WTC11 (cell line): ENCODE results near the gene PRSS23. TPM values are rescaled to one million over a fixed set of nuclear protein-coding genes. Genes with fewer than 3 reads are reported as not detected.

Experiments used
- ATAC-seq: fragments of 200-7000 bp; cut with Tn5 transposase; 2 replicates; pipeline ENCODE4 v1.10.0; 2021; ENCODE audit warnings: mild to moderate bottlenecking, moderate library complexity
- CTCF ChIA-PET: fragments of 300-600 bp; sonication (Branson Sonifier 250); formaldehyde crosslinking; loops from one replicate; lab custom pipeline; 2021; ENCODE audit warnings: antibody characterized with exemption; lab: Charles Lee
- POLR2A ChIA-PET: fragments of 350-600 bp; sonication (Branson Sonifier 250); formaldehyde crosslinking; loops from one replicate; lab custom pipeline; 2021; ENCODE audit warnings: antibody characterized with exemption; lab: Charles Lee
- DNase-seq: peaks from one replicate; pipeline ENCODE4 v3.0.0; 2021; ENCODE audit warnings: low spot score
- H3K27ac Mint-ChIP-seq: 2 replicates; pipeline ENCODE4 v1.8.0; 2021; ENCODE audit warnings: mixed read lengths
- H3K27me3 Mint-ChIP-seq: 2 replicates; pipeline ENCODE4 v1.8.0; 2021; ENCODE audit warnings: low read depth, mild to moderate bottlenecking, moderate library complexity, mixed read lengths
- H3K36me3 Mint-ChIP-seq: 2 replicates; pipeline ENCODE4 v1.8.0; 2021; ENCODE audit warnings: mixed read lengths
- H3K4me1 Mint-ChIP-seq: 2 replicates; pipeline ENCODE4 v1.8.0; 2022; ENCODE audit warnings: mixed read lengths
- H3K4me3 Mint-ChIP-seq: 2 replicates; pipeline ENCODE4 v1.8.0; 2021; ENCODE audit warnings: mild to moderate bottlenecking, moderate library complexity, mixed read lengths
- H3K9me3 Mint-ChIP-seq: 2 replicates; pipeline ENCODE4 v1.8.0; 2021; ENCODE audit warnings: mixed read lengths
- CBFB ChIP-seq: sonication (generic); formaldehyde crosslinking; IDR thresholded peaks from 2 replicates; pipeline ENCODE4 v1.8.1; 2022; ENCODE audit warnings: mild to moderate bottlenecking, low read depth, missing genetic modification reagents
- CDX4 ChIP-seq: fragments of 250-450 bp; sonication (Bioruptor Pico); IDR thresholded peaks from 2 replicates; pipeline ENCODE4 v1.9.0; 2021; ENCODE audit warnings: moderate library complexity, mild to moderate bottlenecking, inconsistent platforms, borderline replicate concordance
- GABPB1 ChIP-seq: sonication (generic); formaldehyde crosslinking; IDR thresholded peaks from 2 replicates; pipeline ENCODE4 v1.8.1; 2023; ENCODE audit warnings: mild to moderate bottlenecking, missing genetic modification reagents
- GTF2I ChIP-seq: fragments of 250-450 bp; sonication (Bioruptor Pico); conservative IDR thresholded peaks from 2 replicates; pipeline ENCODE4 v1.4.0; 2021; ENCODE audit warnings: mild to moderate bottlenecking
- JUN ChIP-seq: sonication (generic); formaldehyde crosslinking; IDR thresholded peaks from 2 replicates; pipeline ENCODE4 v1.8.0; 2023; ENCODE audit warnings: mild to moderate bottlenecking, missing genetic modification reagents
- MYBL2 ChIP-seq: sonication (generic); formaldehyde crosslinking; IDR thresholded peaks from 2 replicates; pipeline ENCODE4 v1.8.1; 2023; ENCODE audit warnings: mild to moderate bottlenecking, moderate library complexity, missing genetic modification reagents
- NFE2L1 ChIP-seq: sonication (generic); formaldehyde crosslinking; IDR thresholded peaks from 2 replicates; pipeline ENCODE4 v1.8.1; 2023; ENCODE audit warnings: missing genetic modification reagents
- NR1H2 ChIP-seq: sonication (generic); formaldehyde crosslinking; IDR thresholded peaks from 2 replicates; pipeline ENCODE4 v1.9.0; 2021; ENCODE audit warnings: mild to moderate bottlenecking, moderate library complexity, missing genetic modification reagents
- NR3C1 ChIP-seq: sonication (generic); formaldehyde crosslinking; conservative IDR thresholded peaks from 2 replicates; pipeline ENCODE4 v1.8.1; 2023; ENCODE audit warnings: low read depth, mild to moderate bottlenecking, missing genetic modification reagents
- RORB ChIP-seq: fragments of 250-450 bp; sonication (Bioruptor Pico); IDR thresholded peaks from 2 replicates; pipeline ENCODE4 v1.9.0; 2021; ENCODE audit warnings: mild to moderate bottlenecking
- SOX15 ChIP-seq: fragments of 250-450 bp; sonication (Bioruptor Pico); IDR thresholded peaks from 2 replicates; pipeline ENCODE4 v1.9.0; 2021; ENCODE audit warnings: mild to moderate bottlenecking
- TCF7 ChIP-seq: sonication (generic); formaldehyde crosslinking; IDR thresholded peaks from 2 replicates; pipeline ENCODE4 v1.8.0; 2022; ENCODE audit warnings: mild to moderate bottlenecking, low read depth, missing genetic modification reagents, moderate library complexity
- ZNF138 ChIP-seq: sonication (generic); formaldehyde crosslinking; conservative IDR thresholded peaks from 2 replicates; pipeline ENCODE4 v1.8.1; 2022; ENCODE audit warnings: mild to moderate bottlenecking, moderate library complexity, missing genetic modification reagents
- ZNF671 ChIP-seq: fragments of 250-450 bp; sonication (Bioruptor Pico); IDR thresholded peaks from 2 replicates; pipeline ENCODE4 v1.8.0; 2021; ENCODE audit warnings: mild to moderate bottlenecking
- total RNA-seq: library from RNA; stranded (reverse); gene quantifications from 3 replicates; pipeline ENCODE4 v1.2.3, GENCODE V29; 2021
- TF ChIP-seq, protein P1 (sequence below): sonication (generic); formaldehyde crosslinking; IDR thresholded peaks from 2 replicates; pipeline ENCODE4 v1.8.0; 2022; ENCODE audit warnings: mild to moderate bottlenecking, missing genetic modification reagents
- TF ChIP-seq, protein P2 (sequence below): fragments of 200-600 bp; IDR thresholded peaks from 2 replicates; pipeline ENCODE4 v1.8.0; 2022; ENCODE audit warnings: antibody characterized with exemption
- TF ChIP-seq, protein P3 (sequence below): sonication (generic); formaldehyde crosslinking; IDR thresholded peaks from 2 replicates; pipeline ENCODE4 v1.8.0; 2022; ENCODE audit warnings: mild to moderate bottlenecking, missing genetic modification reagents
- TF ChIP-seq, protein P4 (sequence below): sonication (generic); formaldehyde crosslinking; IDR thresholded peaks from 2 replicates; pipeline ENCODE4 v1.8.0; 2023; ENCODE audit warnings: missing genetic modification reagents, mild to moderate bottlenecking, borderline replicate concordance

PRSS23 gene
- total RNA-seq, 1 experiment from 2014 or later, result 4.2 TPM

DNA sequence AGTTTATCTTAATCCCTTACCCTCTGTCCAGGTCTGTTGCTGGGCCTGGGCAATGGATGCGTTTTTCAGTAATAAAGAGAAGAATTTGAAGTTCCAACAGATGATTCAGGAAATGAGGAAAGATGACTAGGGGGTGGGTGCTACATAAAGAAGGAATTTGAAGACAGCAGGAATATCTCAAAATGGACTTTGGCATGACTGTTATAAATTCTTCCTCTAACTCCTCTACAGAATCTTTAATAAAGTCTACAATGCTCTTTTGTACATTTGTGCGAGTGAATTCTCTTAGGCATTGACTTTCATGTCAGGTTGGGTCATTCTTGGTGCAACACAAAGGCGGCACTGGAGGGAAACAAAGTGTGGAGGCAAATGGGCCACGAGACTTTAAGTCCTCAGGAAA, 35.1 kb upstream of the PRSS23 start (continued):
- TF ChIP-seq JUN (CRISPR knock-in tag) (no peak), NR3C1 (CRISPR knock-in tag) (no peak), TCF7 (CRISPR knock-in tag) (no peak)
- TF ChIP-seq, protein P1, sequence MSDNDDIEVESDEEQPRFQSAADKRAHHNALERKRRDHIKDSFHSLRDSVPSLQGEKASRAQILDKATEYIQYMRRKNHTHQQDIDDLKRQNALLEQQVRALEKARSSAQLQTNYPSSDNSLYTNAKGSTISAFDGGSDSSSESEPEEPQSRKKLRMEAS (CRISPR knock-in tag), result no peak
- TF ChIP-seq, all 79 proteins: peak for 0

DNA sequence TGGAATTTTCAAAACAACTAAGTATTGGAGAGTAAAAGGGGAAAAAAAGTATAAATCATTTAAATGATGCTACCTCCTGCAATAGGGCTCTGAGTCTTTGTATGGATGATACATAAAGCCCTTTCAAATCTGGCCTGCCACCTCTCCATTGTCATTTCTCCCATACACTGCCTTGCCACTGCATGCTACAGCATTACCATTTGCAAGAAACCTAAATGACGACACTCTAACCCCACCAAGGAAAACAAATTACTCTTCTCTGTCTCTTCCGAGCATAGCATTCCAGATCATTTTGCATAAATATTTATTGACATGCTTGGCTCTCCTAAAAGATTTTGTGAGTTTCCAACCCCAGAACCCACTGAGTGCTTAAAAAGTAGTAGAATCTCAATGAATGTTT, 34.5 kb upstream of the PRSS23 start:
- POLR2A ChIA-PET, result no interaction called here
- no peak overlapping the region for H3K27ac Mint-ChIP-seq
- TF ChIP-seq GTF2I (no peak), ZNF671 (CRISPR knock-in tag) (no peak), CBFB (CRISPR knock-in tag) (no peak), ZNF138 (CRISPR knock-in tag) (no peak), CDX4 (CRISPR knock-in tag) (no peak), NR1H2 (CRISPR knock-in tag) (no peak), SOX15 (CRISPR knock-in tag) (no peak), NFE2L1 (CRISPR knock-in tag) (no peak), MYBL2 (CRISPR knock-in tag) (no peak), GABPB1 (CRISPR knock-in tag) (no peak), RORB (CRISPR knock-in tag) (no peak)
- TF ChIP-seq, protein P2, sequence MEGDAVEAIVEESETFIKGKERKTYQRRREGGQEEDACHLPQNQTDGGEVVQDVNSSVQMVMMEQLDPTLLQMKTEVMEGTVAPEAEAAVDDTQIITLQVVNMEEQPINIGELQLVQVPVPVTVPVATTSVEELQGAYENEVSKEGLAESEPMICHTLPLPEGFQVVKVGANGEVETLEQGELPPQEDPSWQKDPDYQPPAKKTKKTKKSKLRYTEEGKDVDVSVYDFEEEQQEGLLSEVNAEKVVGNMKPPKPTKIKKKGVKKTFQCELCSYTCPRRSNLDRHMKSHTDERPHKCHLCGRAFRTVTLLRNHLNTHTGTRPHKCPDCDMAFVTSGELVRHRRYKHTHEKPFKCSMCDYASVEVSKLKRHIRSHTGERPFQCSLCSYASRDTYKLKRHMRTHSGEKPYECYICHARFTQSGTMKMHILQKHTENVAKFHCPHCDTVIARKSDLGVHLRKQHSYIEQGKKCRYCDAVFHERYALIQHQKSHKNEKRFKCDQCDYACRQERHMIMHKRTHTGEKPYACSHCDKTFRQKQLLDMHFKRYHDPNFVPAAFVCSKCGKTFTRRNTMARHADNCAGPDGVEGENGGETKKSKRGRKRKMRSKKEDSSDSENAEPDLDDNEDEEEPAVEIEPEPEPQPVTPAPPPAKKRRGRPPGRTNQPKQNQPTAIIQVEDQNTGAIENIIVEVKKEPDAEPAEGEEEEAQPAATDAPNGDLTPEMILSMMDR, result no peak
- TF ChIP-seq, protein P3, sequence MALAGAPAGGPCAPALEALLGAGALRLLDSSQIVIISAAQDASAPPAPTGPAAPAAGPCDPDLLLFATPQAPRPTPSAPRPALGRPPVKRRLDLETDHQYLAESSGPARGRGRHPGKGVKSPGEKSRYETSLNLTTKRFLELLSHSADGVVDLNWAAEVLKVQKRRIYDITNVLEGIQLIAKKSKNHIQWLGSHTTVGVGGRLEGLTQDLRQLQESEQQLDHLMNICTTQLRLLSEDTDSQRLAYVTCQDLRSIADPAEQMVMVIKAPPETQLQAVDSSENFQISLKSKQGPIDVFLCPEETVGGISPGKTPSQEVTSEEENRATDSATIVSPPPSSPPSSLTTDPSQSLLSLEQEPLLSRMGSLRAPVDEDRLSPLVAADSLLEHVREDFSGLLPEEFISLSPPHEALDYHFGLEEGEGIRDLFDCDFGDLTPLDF, result no peak
- TF ChIP-seq, protein P4, sequence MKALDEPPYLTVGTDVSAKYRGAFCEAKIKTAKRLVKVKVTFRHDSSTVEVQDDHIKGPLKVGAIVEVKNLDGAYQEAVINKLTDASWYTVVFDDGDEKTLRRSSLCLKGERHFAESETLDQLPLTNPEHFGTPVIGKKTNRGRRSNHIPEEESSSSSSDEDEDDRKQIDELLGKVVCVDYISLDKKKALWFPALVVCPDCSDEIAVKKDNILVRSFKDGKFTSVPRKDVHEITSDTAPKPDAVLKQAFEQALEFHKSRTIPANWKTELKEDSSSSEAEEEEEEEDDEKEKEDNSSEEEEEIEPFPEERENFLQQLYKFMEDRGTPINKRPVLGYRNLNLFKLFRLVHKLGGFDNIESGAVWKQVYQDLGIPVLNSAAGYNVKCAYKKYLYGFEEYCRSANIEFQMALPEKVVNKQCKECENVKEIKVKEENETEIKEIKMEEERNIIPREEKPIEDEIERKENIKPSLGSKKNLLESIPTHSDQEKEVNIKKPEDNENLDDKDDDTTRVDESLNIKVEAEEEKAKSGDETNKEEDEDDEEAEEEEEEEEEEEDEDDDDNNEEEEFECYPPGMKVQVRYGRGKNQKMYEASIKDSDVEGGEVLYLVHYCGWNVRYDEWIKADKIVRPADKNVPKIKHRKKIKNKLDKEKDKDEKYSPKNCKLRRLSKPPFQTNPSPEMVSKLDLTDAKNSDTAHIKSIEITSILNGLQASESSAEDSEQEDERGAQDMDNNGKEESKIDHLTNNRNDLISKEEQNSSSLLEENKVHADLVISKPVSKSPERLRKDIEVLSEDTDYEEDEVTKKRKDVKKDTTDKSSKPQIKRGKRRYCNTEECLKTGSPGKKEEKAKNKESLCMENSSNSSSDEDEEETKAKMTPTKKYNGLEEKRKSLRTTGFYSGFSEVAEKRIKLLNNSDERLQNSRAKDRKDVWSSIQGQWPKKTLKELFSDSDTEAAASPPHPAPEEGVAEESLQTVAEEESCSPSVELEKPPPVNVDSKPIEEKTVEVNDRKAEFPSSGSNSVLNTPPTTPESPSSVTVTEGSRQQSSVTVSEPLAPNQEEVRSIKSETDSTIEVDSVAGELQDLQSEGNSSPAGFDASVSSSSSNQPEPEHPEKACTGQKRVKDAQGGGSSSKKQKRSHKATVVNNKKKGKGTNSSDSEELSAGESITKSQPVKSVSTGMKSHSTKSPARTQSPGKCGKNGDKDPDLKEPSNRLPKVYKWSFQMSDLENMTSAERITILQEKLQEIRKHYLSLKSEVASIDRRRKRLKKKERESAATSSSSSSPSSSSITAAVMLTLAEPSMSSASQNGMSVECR (CRISPR knock-in tag), result no peak
- no peaks in the 10 kb centered on the region; the same call in 1 of the 2 replicates for H3K27me3 Mint-ChIP-seq
- no peak for DNase-seq
- H3K4me1 Mint-ChIP-seq, result peaks cover 9% of the 10 kb centered on the region
- no peak overlapping the region for H3K4me3 Mint-ChIP-seq
- CTCF ChIA-PET, result no interaction called here
- H3K9me3 Mint-ChIP-seq, result peaks cover 3% of the 10 kb centered on the region; the same call in 1 of the 2 replicates
- ATAC-seq, result no peak
- no peaks in the 10 kb centered on the region for H3K36me3 Mint-ChIP-seq
